ENCODE data around the gene OBSCN.
A peak's percentile ranks its signal among the peaks of the same experiment; 100 is the strongest.

OBSCN gene

GRCh38 chr1:228368801-228369607 lies 161.2 kb downstream of the OBSCN start:
- DNase-seq (ENCODE audit: low read depth), result no peak

- DNase-seq (ENCODE audit: low read depth), result no peak
Measured at GRCh38 chr1:228369608-228370438, 162.0 kb downstream of the OBSCN start.

GRCh38 chr1:228370439-228370940 lies 162.6 kb downstream of the OBSCN start:
- DNase-seq (ENCODE audit: low read depth), result no peak

- no peak for DNase-seq (ENCODE audit: low read depth)
Measured at GRCh38 chr1:228370941-228371740, 163.3 kb downstream of the OBSCN start.

GRCh38 chr1:228371741-228372182 lies 163.9 kb downstream of the OBSCN start:
- no peak for DNase-seq (ENCODE audit: low read depth)

- no peak for DNase-seq (ENCODE audit: low read depth)
Measured at GRCh38 chr1:228372183-228373003, 164.5 kb downstream of the OBSCN start.

- no peak for DNase-seq (ENCODE audit: low read depth)
Measured at GRCh38 chr1:228373004-228373680, 165.3 kb downstream of the OBSCN start.

- DNase-seq (ENCODE audit: low read depth), result no peak
Measured at GRCh38 chr1:228373681-228374571, 166.1 kb downstream of the OBSCN start.

- DNase-seq (ENCODE audit: low read depth), result no peak
Measured at GRCh38 chr1:228374711-228375577, 167.1 kb downstream of the OBSCN start.

- DNase-seq (ENCODE audit: low read depth), result no peak
Measured at GRCh38 chr1:228375578-228376261, 167.9 kb downstream of the OBSCN start.

GRCh38 chr1:228376262-228376628 lies 168.4 kb downstream of the OBSCN start:
- DNase-seq (ENCODE audit: low read depth), result no peak

GRCh38 chr1:228376651-228377631 lies 169.1 kb downstream of the OBSCN start:
- no peak for DNase-seq (ENCODE audit: low read depth)

GRCh38 chr1:228377664-228378089 lies 169.8 kb downstream of the OBSCN start:
- DNase-seq (ENCODE audit: low read depth), result no peak

- peak; percentile 20 for DNase-seq (ENCODE audit: low read depth)
Measured at GRCh38 chr1:228378090-228378872, 170.4 kb downstream of the OBSCN start.

- DNase-seq (ENCODE audit: low read depth), result no peak
Measured at GRCh38 chr1:228378873-228379460, 171.1 kb downstream of the OBSCN start.

GRCh38 chr1:228379666-228380065 lies 171.8 kb downstream of the OBSCN start:
- no peak for DNase-seq (ENCODE audit: low read depth)
